WTC11 (cell line): ENCODE results near the gene SCG5. TPM values are rescaled to one million over a fixed set of nuclear protein-coding genes. Genes with fewer than 3 reads are reported as not detected.

ENCODE experiments used
- ATAC-seq: fragments of 200-7000 bp; cut with Tn5 transposase; 2 replicates; pipeline ENCODE4 v1.10.0; 2021; ENCODE audit warnings: mild to moderate bottlenecking, moderate library complexity
- CTCF ChIA-PET: fragments of 300-600 bp; sonication (Branson Sonifier 250); formaldehyde crosslinking; loops from one replicate; lab custom pipeline; 2021; ENCODE audit warnings: antibody characterized with exemption; lab: Charles Lee
- POLR2A ChIA-PET: fragments of 350-600 bp; sonication (Branson Sonifier 250); formaldehyde crosslinking; loops from one replicate; lab custom pipeline; 2021; ENCODE audit warnings: antibody characterized with exemption; lab: Charles Lee
- DNase-seq: peaks from one replicate; pipeline ENCODE4 v3.0.0; 2021; ENCODE audit warnings: low spot score
- H3K27ac Mint-ChIP-seq: 2 replicates; pipeline ENCODE4 v1.8.0; 2021; ENCODE audit warnings: mixed read lengths
- H3K27me3 Mint-ChIP-seq: 2 replicates; pipeline ENCODE4 v1.8.0; 2021; ENCODE audit warnings: low read depth, mild to moderate bottlenecking, moderate library complexity, mixed read lengths
- H3K36me3 Mint-ChIP-seq: 2 replicates; pipeline ENCODE4 v1.8.0; 2021; ENCODE audit warnings: mixed read lengths
- H3K4me1 Mint-ChIP-seq: 2 replicates; pipeline ENCODE4 v1.8.0; 2022; ENCODE audit warnings: mixed read lengths
- H3K4me3 Mint-ChIP-seq: 2 replicates; pipeline ENCODE4 v1.8.0; 2021; ENCODE audit warnings: mild to moderate bottlenecking, moderate library complexity, mixed read lengths
- H3K9me3 Mint-ChIP-seq: 2 replicates; pipeline ENCODE4 v1.8.0; 2021; ENCODE audit warnings: mixed read lengths
- AR ChIP-seq: fragments of 250-450 bp; sonication (Bioruptor Pico); IDR thresholded peaks from 2 replicates; pipeline ENCODE4 v1.9.0; 2021; ENCODE audit warnings: mild to moderate bottlenecking
- NFE2L1 ChIP-seq: sonication (generic); formaldehyde crosslinking; IDR thresholded peaks from 2 replicates; pipeline ENCODE4 v1.8.1; 2023; ENCODE audit warnings: missing genetic modification reagents
- NFYB ChIP-seq: sonication (generic); formaldehyde crosslinking; conservative IDR thresholded peaks from 2 replicates; pipeline ENCODE4 v1.8.0; 2022; ENCODE audit warnings: low read depth, missing genetic modification reagents
- TEAD4 ChIP-seq: sonication (generic); formaldehyde crosslinking; IDR thresholded peaks from 2 replicates; pipeline ENCODE4 v1.8.0; 2022; ENCODE audit warnings: mild to moderate bottlenecking, missing genetic modification reagents
- ZBTB21 ChIP-seq: sonication (generic); formaldehyde crosslinking; IDR thresholded peaks from 2 replicates; pipeline ENCODE4 v1.8.1; 2023; ENCODE audit warnings: mild to moderate bottlenecking, missing genetic modification reagents, borderline replicate concordance
- ZMAT4 ChIP-seq: fragments of 250-450 bp; sonication (Bioruptor Pico); IDR thresholded peaks from 2 replicates; pipeline ENCODE4 v1.9.0; 2021; ENCODE audit warnings: mild to moderate bottlenecking
- ZNF423 ChIP-seq: fragments of 250-450 bp; sonication (Bioruptor Pico); IDR thresholded peaks from 2 replicates; pipeline ENCODE4 v2.1.2; 2022; ENCODE audit warnings: mild to moderate bottlenecking, moderate library complexity
- ZNF532 ChIP-seq: fragments of 250-450 bp; sonication (Bioruptor Pico); IDR thresholded peaks from 2 replicates; pipeline ENCODE4 v1.9.0; 2021; ENCODE audit warnings: mild to moderate bottlenecking, borderline replicate concordance
- ZNF671 ChIP-seq: fragments of 250-450 bp; sonication (Bioruptor Pico); IDR thresholded peaks from 2 replicates; pipeline ENCODE4 v1.8.0; 2021; ENCODE audit warnings: mild to moderate bottlenecking
- total RNA-seq: library from RNA; stranded (reverse); gene quantifications from 3 replicates; pipeline ENCODE4 v1.2.3, GENCODE V29; 2021

The SCG5 gene
- total RNA-seq, 1 experiment from 2014 or later, result 14.2 TPM

DNA sequence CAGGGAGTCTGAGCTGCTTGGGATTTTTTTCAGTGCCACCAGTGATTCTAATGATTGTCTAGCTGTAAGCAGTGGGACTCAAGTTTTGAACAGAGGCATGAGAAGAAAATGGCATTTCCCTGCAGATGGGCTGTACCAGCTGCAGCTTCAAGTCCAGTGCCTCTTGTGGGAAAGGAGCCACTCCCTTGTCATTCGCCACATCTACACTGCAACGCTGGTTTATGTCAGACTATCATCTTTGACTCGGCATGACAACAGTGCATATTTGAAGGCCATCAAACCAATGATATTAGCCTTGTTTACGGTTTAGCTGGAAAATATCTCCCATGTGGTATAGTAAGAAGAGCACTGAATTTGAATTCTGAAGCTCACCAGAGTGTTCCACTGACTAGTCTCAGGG lies 22.2 kb downstream of the SCG5 start:
- ChIA-PET CTCF (interaction anchor here (1.1 to 2.4 kb wide), 9 partner anchors 11 to 330 kb away, joined by 3 to 21 read pairs (median 9); no protein-coding TSS in a partner anchor), POLR2A (no interaction called here)
- H3K4me3 Mint-ChIP-seq, result no peak overlapping the region
- peaks cover 7% of the 10 kb centered on the region for H3K4me1 Mint-ChIP-seq
- no peak overlapping the region for H3K27ac Mint-ChIP-seq
- no peaks in the 10 kb centered on the region for H3K36me3 Mint-ChIP-seq
- TF ChIP-seq ZBTB21 (CRISPR knock-in tag), result no peak
- TF ChIP-seq TEAD4, result no peak
- TF ChIP-seq ZNF671 (CRISPR knock-in tag), result no peak
- TF ChIP-seq NFYB, result no peak
- no peak for TF ChIP-seq NFE2L1 (CRISPR knock-in tag)
- TF ChIP-seq AR (CRISPR knock-in tag), result no peak
- TF ChIP-seq ZNF532 (CRISPR knock-in tag), result no peak
- no peak for TF ChIP-seq ZMAT4 (CRISPR knock-in tag)
- no peaks in the 10 kb centered on the region for H3K27me3 Mint-ChIP-seq
- ATAC-seq (no peak), DNase-seq (no peak)
- no peaks in the 10 kb centered on the region for H3K9me3 Mint-ChIP-seq

DNA sequence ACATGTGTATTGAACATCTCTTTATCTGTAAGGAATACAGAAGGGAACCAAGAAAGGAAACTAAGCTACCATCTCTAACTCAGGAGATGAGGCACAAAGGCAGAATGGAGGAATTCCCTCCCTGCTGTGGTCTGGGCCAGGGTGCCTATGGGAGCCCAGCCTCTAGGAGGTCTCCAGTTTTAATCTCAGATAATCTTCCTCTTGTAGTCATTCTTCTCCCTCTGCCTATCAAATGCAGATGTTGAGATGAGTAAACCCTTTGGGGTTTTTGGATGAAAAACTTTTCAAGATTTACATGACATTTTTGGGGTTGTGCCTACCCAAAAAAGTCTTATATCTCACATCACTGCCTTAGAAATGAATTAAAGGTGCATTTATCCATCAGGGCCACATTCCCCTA lies 23.3 kb downstream of the SCG5 start:
- H3K36me3 Mint-ChIP-seq, result no peaks in the 10 kb centered on the region
- H3K4me1 Mint-ChIP-seq, result peaks cover 17% of the 10 kb centered on the region
- CTCF ChIA-PET, result interaction anchor here (2.0 to 2.4 kb wide), 2 partner anchors 15 to 179 kb away, joined by 4 to 11 read pairs; no protein-coding TSS in a partner anchor

More for the DNA sequence above, 23.3 kb downstream of the SCG5 start:
- ATAC-seq (no peak), DNase-seq (no peak)
- no peaks in the 10 kb centered on the region for H3K27me3 Mint-ChIP-seq
- no peak overlapping the region for H3K27ac Mint-ChIP-seq
- H3K9me3 Mint-ChIP-seq, result no peaks in the 10 kb centered on the region
- TF ChIP-seq ZNF423 (CRISPR knock-in tag) (0 out of 2 replicates have a peak, but pooled peaks have one; percentile 6), ZNF532 (CRISPR knock-in tag) (no peak)
- H3K4me3 Mint-ChIP-seq, result no peak overlapping the region
- POLR2A ChIA-PET, result no interaction called here
